Peyer's patch (tissue), 4 donors: ENCODE data around the gene TSPAN15.

Experiments
- CTCF ChIP-seq, 6 experiments: fragments of 450-650 bp in 4 of 6; fragments of 200-600 bp in 2 of 6; sonication (generic) in 1 of 6; IDR thresholded peaks; one replicate each; pipeline ENCODE4 v1.5.1; 2017 to 2019; ENCODE audit warnings: antibody characterized with exemption in 6 of 6, mild to moderate bottlenecking in 3 of 6, moderate library complexity in 1 of 6
- POLR2A ChIP-seq, 2 donors: fragments of 450-650 bp; IDR thresholded peaks; one replicate each; pipeline ENCODE4 v1.5.1; 2017; ENCODE audit warnings: antibody characterized with exemption in 2 of 2, mild to moderate bottlenecking in 2 of 2, moderate library complexity in 2 of 2

GRCh38 chr10:69451784-69452251, 553 bp downstream of the TSPAN15 start:
- TF ChIP-seq CTCF (IDR thresholded peaks at IDR 0.05) = no peak
- peak in 1 of 2 donors; percentile 61 for TF ChIP-seq POLR2A (IDR thresholded peaks at IDR 0.05)
